Osteocyte (in vitro differentiated cells): ENCODE results near the gene PRSS3. TPM values are rescaled to one million over a fixed set of nuclear protein-coding genes. Genes with fewer than 3 reads are reported as not detected.

Experiments
- DNase-seq: peaks from one replicate; pipeline ENCODE4 v3.0.0; 2021; ENCODE audit warnings: mixed read lengths; ENCODE audit not compliant: unreplicated experiment; ENCODE audit errors: extremely low spot score
- H3K27ac Mint-ChIP-seq: one replicate; pipeline ENCODE4 v1.8.0; 2021; ENCODE audit warnings: mild to moderate bottlenecking, mixed read lengths; ENCODE audit not compliant: unreplicated experiment
- H3K27me3 Mint-ChIP-seq: one replicate; pipeline ENCODE4 v1.8.0; 2021; ENCODE audit warnings: mixed read lengths; ENCODE audit not compliant: unreplicated experiment
- H3K36me3 Mint-ChIP-seq: one replicate; pipeline ENCODE4 v1.8.0; 2021; ENCODE audit warnings: mixed read lengths; ENCODE audit not compliant: unreplicated experiment
- H3K4me1 Mint-ChIP-seq: one replicate; pipeline ENCODE4 v1.8.0; 2021; ENCODE audit warnings: mixed read lengths; ENCODE audit not compliant: unreplicated experiment
- H3K4me3 Mint-ChIP-seq: one replicate; pipeline ENCODE4 v1.8.0; 2021; ENCODE audit warnings: mild to moderate bottlenecking, moderate library complexity, mixed read lengths; ENCODE audit not compliant: unreplicated experiment
- H3K9me3 Mint-ChIP-seq: one replicate; pipeline ENCODE4 v1.8.0; 2021; ENCODE audit warnings: mixed read lengths; ENCODE audit not compliant: unreplicated experiment
- total RNA-seq: library from RNA; stranded (reverse); gene quantifications from 2 replicates; pipeline ENCODE4 v1.2.1, GENCODE V29; 2021
- TF ChIP-seq, protein P1 (sequence below): fragments of 200-600 bp; sonication (generic); IDR thresholded peaks from 2 replicates; pipeline ENCODE4 v1.5.0; 2021; ENCODE audit warnings: antibody characterized with exemption, mild to moderate bottlenecking, moderate library complexity

The PRSS3 gene
- total RNA-seq, 1 donor from 2014 or later: not detected

DNA sequence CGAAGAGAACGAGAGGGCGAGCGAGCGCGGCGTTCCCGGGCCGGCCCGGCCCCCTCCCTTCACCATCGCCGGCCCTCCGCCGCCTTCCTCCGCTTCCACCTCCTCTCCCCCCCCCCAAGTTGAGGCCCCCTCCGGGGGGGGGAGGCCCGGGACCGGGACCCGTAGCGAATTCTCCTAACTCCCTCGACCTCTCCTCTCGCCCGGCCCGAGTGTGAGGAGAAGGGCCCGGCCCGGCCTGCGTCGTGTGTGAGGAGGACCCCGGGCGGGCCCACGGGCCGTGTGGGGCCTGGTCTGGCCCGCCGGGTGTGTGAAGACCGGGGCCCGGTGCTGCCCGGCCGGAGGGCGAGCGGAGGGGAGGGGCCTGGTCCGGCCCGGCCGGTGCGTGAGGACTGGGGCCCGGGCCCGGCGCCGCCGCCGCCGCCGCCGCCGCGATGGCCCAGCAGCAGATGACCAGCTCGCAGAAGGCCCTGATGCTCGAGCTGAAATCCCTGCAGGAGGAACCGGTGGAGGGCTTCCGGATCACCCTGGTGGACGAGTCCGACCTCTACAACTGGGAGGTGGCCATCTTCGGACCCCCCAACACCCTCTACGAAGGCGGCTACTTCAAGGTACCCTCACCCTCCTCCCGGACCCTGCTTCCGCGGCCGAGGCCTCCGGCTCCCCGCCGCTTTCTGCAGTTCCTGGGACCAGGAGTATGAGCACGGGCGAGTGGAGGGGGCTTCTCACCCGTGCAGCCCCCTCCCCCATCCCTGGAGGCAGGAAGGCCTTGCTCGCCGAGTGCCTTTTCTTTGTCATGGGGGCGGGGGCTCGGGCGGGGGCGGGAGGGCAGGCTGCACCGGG is 22.2 kb downstream of the PRSS3 start:
- TF ChIP-seq, protein P1, sequence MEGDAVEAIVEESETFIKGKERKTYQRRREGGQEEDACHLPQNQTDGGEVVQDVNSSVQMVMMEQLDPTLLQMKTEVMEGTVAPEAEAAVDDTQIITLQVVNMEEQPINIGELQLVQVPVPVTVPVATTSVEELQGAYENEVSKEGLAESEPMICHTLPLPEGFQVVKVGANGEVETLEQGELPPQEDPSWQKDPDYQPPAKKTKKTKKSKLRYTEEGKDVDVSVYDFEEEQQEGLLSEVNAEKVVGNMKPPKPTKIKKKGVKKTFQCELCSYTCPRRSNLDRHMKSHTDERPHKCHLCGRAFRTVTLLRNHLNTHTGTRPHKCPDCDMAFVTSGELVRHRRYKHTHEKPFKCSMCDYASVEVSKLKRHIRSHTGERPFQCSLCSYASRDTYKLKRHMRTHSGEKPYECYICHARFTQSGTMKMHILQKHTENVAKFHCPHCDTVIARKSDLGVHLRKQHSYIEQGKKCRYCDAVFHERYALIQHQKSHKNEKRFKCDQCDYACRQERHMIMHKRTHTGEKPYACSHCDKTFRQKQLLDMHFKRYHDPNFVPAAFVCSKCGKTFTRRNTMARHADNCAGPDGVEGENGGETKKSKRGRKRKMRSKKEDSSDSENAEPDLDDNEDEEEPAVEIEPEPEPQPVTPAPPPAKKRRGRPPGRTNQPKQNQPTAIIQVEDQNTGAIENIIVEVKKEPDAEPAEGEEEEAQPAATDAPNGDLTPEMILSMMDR: peak; percentile 37
- peak; percentile 88 for DNase-seq
- Mint-ChIP-seq H3K27ac (peak overlapping the region; percentile 77), H3K27me3 (no peaks in the 10 kb centered on the region), H3K36me3 (no peaks in the 10 kb centered on the region), H3K9me3 (no peaks in the 10 kb centered on the region), H3K4me3 (peak overlapping the region; percentile 77), H3K4me1 (peaks cover 46% of the 10 kb centered on the region)

DNA sequence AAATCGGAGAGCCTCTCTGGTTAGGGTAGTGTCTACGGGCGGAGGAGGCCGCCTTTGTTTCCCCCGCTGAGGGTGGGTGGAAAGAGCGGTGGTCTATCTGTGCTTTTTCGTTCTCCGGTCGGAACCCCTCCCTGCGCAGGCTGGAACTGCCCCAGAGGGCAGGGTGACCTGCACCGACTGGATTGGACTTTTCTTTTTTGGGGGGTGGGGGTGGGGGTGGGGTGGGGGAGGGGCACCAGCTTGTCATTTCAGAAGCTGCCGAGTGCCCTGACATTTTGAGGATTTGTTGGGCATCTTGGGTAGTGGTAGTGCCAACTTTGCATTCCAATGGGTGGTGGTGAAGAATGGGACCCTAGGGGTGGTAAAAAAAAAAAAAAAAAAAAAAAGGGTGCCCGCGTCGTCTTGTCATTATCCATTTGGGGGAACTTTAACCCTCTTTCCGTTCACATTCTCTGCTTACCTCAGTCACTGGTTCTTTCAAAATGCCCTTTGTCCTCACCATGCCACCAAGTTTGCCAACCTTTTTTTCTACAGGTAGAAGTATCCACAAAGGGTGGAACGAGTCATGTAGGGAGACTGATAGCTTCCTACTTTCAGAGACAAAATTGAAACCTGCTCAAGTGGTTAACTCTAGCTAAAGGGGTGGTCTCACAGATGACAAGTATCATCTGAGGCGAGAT is 22.9 kb downstream of the PRSS3 start:
- H3K4me1 Mint-ChIP-seq: peaks cover 45% of the 10 kb centered on the region
- peak; percentile 8 for DNase-seq
- TF ChIP-seq, protein P1: no peak

DNA sequence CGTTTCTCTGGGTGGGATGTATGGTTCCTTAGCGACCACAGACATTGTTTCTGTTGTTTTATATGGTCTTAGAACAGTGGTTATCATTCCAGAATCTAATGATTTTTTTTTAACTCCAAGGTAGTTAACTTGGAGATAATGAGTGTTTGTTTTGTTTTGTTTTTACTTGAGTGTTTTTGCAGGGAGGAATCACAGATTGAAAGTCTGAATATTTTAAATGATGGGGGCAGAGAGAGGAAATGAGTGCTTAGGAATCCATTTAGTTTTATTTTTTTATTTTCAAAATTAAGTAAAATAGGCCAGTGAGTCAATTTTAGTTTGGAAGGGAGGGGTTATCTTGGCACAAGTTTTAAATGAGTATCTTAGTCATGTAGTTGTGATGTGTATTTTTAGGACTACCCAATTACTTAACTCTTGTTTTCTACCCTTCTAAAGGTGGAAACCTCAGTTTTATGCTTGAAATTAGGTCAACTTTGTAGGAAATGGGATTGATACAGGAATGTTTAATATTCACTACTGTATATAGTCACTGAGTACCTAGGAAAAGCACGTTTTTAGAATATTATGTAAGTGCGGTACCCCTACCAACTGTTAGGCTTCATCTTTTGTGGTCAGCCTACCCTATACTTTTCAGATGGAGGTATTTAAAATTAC is 23.6 kb downstream of the PRSS3 start:
- H3K36me3 Mint-ChIP-seq: no peaks in the 10 kb centered on the region

More for the DNA sequence above, 22.9 kb downstream of the PRSS3 start:
- peak overlapping the region; percentile 77 for H3K4me3 Mint-ChIP-seq
- peak overlapping the region; percentile 77 for H3K27ac Mint-ChIP-seq
- no peaks in the 10 kb centered on the region for H3K36me3 Mint-ChIP-seq
- H3K27me3 Mint-ChIP-seq: no peaks in the 10 kb centered on the region
- H3K9me3 Mint-ChIP-seq: no peaks in the 10 kb centered on the region

DNA sequence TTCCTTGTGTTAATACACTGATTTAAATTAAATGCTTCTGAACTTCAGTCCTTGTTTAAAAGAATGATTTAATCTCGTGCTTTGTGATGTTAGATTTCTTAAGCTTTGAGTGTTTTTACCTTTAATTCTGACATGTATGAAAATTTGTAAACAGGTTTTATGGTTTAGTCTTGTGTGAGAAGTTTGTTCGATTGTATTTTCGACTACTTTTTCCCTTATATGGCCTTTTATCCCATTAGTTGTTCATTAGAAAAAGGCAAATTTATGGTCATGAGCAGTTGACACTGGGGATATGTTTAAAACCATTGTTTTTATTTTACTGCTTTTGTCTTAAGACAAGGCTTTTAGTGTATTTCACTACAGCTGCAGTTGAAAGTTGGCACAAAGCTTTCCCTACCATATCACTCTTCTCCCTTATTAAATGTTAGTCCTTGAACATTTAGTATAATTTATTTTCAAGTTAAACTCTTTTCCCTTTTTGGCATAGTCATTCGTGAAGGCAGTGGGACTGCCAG is 24.9 kb downstream of the PRSS3 start:
- no peaks in the 10 kb centered on the region for H3K27me3 Mint-ChIP-seq
- H3K36me3 Mint-ChIP-seq: no peaks in the 10 kb centered on the region
- DNase-seq: no peak
- peaks cover 39% of the 10 kb centered on the region for H3K4me1 Mint-ChIP-seq
- no peaks in the 10 kb centered on the region for H3K9me3 Mint-ChIP-seq
- peak overlapping the region; percentile 77 for H3K4me3 Mint-ChIP-seq
- TF ChIP-seq, protein P1: no peak
- H3K27ac Mint-ChIP-seq: peak overlapping the region; percentile 72

More for the DNA sequence above, 23.6 kb downstream of the PRSS3 start:
- peak overlapping the region; percentile 77 for H3K27ac Mint-ChIP-seq
- H3K4me3 Mint-ChIP-seq: peak overlapping the region; percentile 77
- H3K9me3 Mint-ChIP-seq: no peaks in the 10 kb centered on the region
- TF ChIP-seq, protein P1: no peak
- no peaks in the 10 kb centered on the region for H3K27me3 Mint-ChIP-seq
- DNase-seq: no peak
- peaks cover 42% of the 10 kb centered on the region for H3K4me1 Mint-ChIP-seq
